Measurements from ENCODE around the gene FBXO28.

FBXO28 gene

GRCh38 chr1:224127925-224128819 lies 14.3 kb downstream of the FBXO28 start:
- H3K4me3 ChIP-seq (ENCODE audit: low read depth in 1 of 2, low read length in 2 of 2): no peak overlapping the region
- no peaks in the 10 kb centered on the region for H3K27me3 ChIP-seq (ENCODE audit: control insufficient read depth in 1 of 2, insufficient read depth in 2 of 2, low read length in 2 of 2)

GRCh38 chr1:224131253-224131652 lies 17.3 kb downstream of the FBXO28 start:
- Histone ChIP-seq H3K36me3 (ENCODE audit: insufficient read depth, low read length) (peaks cover 35% of the 10 kb centered on the region), H3K27me3 (ENCODE audit: control insufficient read depth in 1 of 2, insufficient read depth in 2 of 2, low read length in 2 of 2) (no peaks in the 10 kb centered on the region), H3K9ac (ENCODE audit: low read length) (no peak overlapping the region), H3K4me3 (ENCODE audit: low read depth in 1 of 2, low read length in 2 of 2) (no peak overlapping the region), H3K27ac (ENCODE audit: low read depth, low read length) (no peak overlapping the region), H3K9me3 (ENCODE audit: low read length) (no peaks in the 10 kb centered on the region), H3K4me1 (ENCODE audit: insufficient read depth, low read length) (no peaks in the 10 kb centered on the region)

More at GRCh38 chr1:224127925-224128819, 14.3 kb downstream of the FBXO28 start:
- Histone ChIP-seq H3K36me3 (ENCODE audit: insufficient read depth, low read length) (peaks cover 29% of the 10 kb centered on the region), H3K9ac (ENCODE audit: low read length) (no peak overlapping the region), H3K27ac (ENCODE audit: low read depth, low read length) (no peak overlapping the region), H3K9me3 (ENCODE audit: low read length) (no peaks in the 10 kb centered on the region), H3K4me1 (ENCODE audit: insufficient read depth, low read length) (peaks cover 7% of the 10 kb centered on the region)

- peaks cover 35% of the 10 kb centered on the region for H3K36me3 ChIP-seq (ENCODE audit: insufficient read depth, low read length)
- no peak overlapping the region for H3K27ac ChIP-seq (ENCODE audit: low read depth, low read length)
- H3K4me1 ChIP-seq (ENCODE audit: insufficient read depth, low read length): no peaks in the 10 kb centered on the region
- no peak overlapping the region for H3K9ac ChIP-seq (ENCODE audit: low read length)
- no peaks in the 10 kb centered on the region for H3K9me3 ChIP-seq (ENCODE audit: low read length)
- no peak overlapping the region for H3K4me3 ChIP-seq (ENCODE audit: low read depth in 1 of 2, low read length in 2 of 2)
- no peaks in the 10 kb centered on the region for H3K27me3 ChIP-seq (ENCODE audit: control insufficient read depth in 1 of 2, insufficient read depth in 2 of 2, low read length in 2 of 2)
Measured at GRCh38 chr1:224132901-224133300, 19.0 kb downstream of the FBXO28 start.

DNA sequence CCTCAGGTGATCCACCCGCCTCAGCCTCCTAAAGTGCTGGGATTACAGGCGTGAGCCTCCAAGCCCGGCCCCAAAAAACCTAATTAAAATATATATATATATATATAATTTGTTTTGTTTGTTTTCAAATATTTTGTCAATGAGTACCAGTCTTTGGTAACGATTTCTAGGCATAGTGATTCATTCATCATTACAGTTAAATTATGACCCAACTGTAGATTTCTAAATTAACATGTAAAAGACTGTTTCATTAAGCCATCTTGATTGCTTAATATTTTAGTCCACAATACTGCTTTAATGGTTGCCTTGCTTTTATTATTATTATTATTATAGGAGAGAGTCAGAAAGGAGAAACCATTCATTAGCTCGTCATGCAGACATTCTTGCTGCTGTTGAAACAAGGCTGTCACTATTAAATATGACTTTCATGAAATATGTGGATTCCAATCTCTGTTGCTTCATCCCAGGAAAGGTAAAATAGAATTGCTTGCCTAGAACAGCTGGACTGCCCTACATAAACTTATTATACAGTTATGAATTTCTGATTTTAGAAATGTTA lies 19.9 kb downstream of the FBXO28 start:
- no peaks in the 10 kb centered on the region for H3K4me1 ChIP-seq (ENCODE audit: insufficient read depth, low read length)
- no peaks in the 10 kb centered on the region for H3K27me3 ChIP-seq (ENCODE audit: control insufficient read depth in 1 of 2, insufficient read depth in 2 of 2, low read length in 2 of 2)
- H3K27ac ChIP-seq (ENCODE audit: low read depth, low read length): no peak overlapping the region
- H3K36me3 ChIP-seq (ENCODE audit: insufficient read depth, low read length): peaks cover 35% of the 10 kb centered on the region
- no peak overlapping the region for H3K9ac ChIP-seq (ENCODE audit: low read length)
- H3K4me3 ChIP-seq (ENCODE audit: low read depth in 1 of 2, low read length in 2 of 2): no peak overlapping the region
- no peaks in the 10 kb centered on the region for H3K9me3 ChIP-seq (ENCODE audit: low read length)

DNA sequence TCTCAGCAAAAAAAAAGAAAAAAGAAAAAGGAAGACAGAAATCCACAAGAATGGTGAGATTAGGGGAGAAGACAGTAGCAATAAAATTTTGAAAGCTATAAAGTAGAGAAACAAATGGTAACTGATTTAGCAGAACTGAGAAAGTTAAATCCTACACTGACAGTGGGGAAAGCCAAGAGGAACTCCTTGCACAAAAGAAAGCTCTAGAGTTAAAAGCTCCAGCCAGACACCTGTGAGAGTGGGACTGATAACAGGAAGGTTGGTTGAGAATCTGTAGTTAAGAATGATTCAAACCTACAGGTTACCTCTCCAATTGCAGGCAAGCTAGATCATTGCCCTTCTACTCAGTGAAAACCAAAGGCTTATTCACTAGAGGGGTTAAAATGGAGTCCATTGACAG lies 23.6 kb downstream of the FBXO28 start:
- H3K36me3 ChIP-seq (ENCODE audit: insufficient read depth, low read length): peaks cover 26% of the 10 kb centered on the region
- H3K9ac ChIP-seq (ENCODE audit: low read length): no peak overlapping the region
- no peak overlapping the region for H3K4me3 ChIP-seq (ENCODE audit: low read depth in 1 of 2, low read length in 2 of 2)
- H3K9me3 ChIP-seq (ENCODE audit: low read length): no peaks in the 10 kb centered on the region
- no peak overlapping the region for H3K27ac ChIP-seq (ENCODE audit: low read depth, low read length)
- H3K4me1 ChIP-seq (ENCODE audit: insufficient read depth, low read length): no peaks in the 10 kb centered on the region
- no peaks in the 10 kb centered on the region for H3K27me3 ChIP-seq (ENCODE audit: control insufficient read depth in 1 of 2, insufficient read depth in 2 of 2, low read length in 2 of 2)

- Histone ChIP-seq H3K36me3 (ENCODE audit: insufficient read depth, low read length) (peaks cover 19% of the 10 kb centered on the region), H3K27ac (ENCODE audit: low read depth, low read length) (no peak overlapping the region), H3K9me3 (ENCODE audit: low read length) (no peaks in the 10 kb centered on the region), H3K4me1 (ENCODE audit: insufficient read depth, low read length) (no peaks in the 10 kb centered on the region), H3K27me3 (ENCODE audit: control insufficient read depth in 1 of 2, insufficient read depth in 2 of 2, low read length in 2 of 2) (no peaks in the 10 kb centered on the region), H3K9ac (ENCODE audit: low read length) (no peak overlapping the region), H3K4me3 (ENCODE audit: low read depth in 1 of 2, low read length in 2 of 2) (no peak overlapping the region)
Measured at GRCh38 chr1:224138198-224138597, 24.3 kb downstream of the FBXO28 start.

GRCh38 chr1:224141693-224142092 lies 27.8 kb downstream of the FBXO28 start:
- H3K9me3 ChIP-seq (ENCODE audit: low read length): no peaks in the 10 kb centered on the region

GRCh38 chr1:224149709-224150108 lies 35.8 kb downstream of the FBXO28 start:
- no peak overlapping the region for H3K27ac ChIP-seq (ENCODE audit: low read depth, low read length)

More at GRCh38 chr1:224141693-224142092, 27.8 kb downstream of the FBXO28 start:
- Histone ChIP-seq H3K36me3 (ENCODE audit: insufficient read depth, low read length) (peaks cover 13% of the 10 kb centered on the region), H3K4me3 (ENCODE audit: low read depth in 1 of 2, low read length in 2 of 2) (no peak overlapping the region), H3K27me3 (ENCODE audit: control insufficient read depth in 1 of 2, insufficient read depth in 2 of 2, low read length in 2 of 2) (no peaks in the 10 kb centered on the region), H3K9ac (ENCODE audit: low read length) (no peak overlapping the region), H3K27ac (ENCODE audit: low read depth, low read length) (no peak overlapping the region), H3K4me1 (ENCODE audit: insufficient read depth, low read length) (no peaks in the 10 kb centered on the region)

GRCh38 chr1:224151117-224151516 lies 37.2 kb downstream of the FBXO28 start:
- Histone ChIP-seq H3K36me3 (ENCODE audit: insufficient read depth, low read length) (peaks cover 11% of the 10 kb centered on the region), H3K9me3 (ENCODE audit: low read length) (no peaks in the 10 kb centered on the region), H3K9ac (ENCODE audit: low read length) (no peak overlapping the region), H3K27me3 (ENCODE audit: control insufficient read depth in 1 of 2, insufficient read depth in 2 of 2, low read length in 2 of 2) (no peaks in the 10 kb centered on the region), H3K4me1 (ENCODE audit: insufficient read depth, low read length) (no peaks in the 10 kb centered on the region), H3K27ac (ENCODE audit: low read depth, low read length) (no peak overlapping the region), H3K4me3 (ENCODE audit: low read depth in 1 of 2, low read length in 2 of 2) (no peak overlapping the region)

More at GRCh38 chr1:224149709-224150108, 35.8 kb downstream of the FBXO28 start:
- Histone ChIP-seq H3K9me3 (ENCODE audit: low read length) (no peaks in the 10 kb centered on the region), H3K9ac (ENCODE audit: low read length) (no peak overlapping the region), H3K4me1 (ENCODE audit: insufficient read depth, low read length) (no peaks in the 10 kb centered on the region), H3K36me3 (ENCODE audit: insufficient read depth, low read length) (peaks cover 5% of the 10 kb centered on the region), H3K27me3 (ENCODE audit: control insufficient read depth in 1 of 2, insufficient read depth in 2 of 2, low read length in 2 of 2) (no peaks in the 10 kb centered on the region), H3K4me3 (ENCODE audit: low read depth in 1 of 2, low read length in 2 of 2) (no peak overlapping the region)

- Histone ChIP-seq H3K27ac (ENCODE audit: low read depth, low read length) (no peak overlapping the region), H3K9ac (ENCODE audit: low read length) (no peak overlapping the region), H3K4me1 (ENCODE audit: insufficient read depth, low read length) (no peaks in the 10 kb centered on the region), H3K4me3 (ENCODE audit: low read depth in 1 of 2, low read length in 2 of 2) (no peak overlapping the region), H3K9me3 (ENCODE audit: low read length) (no peaks in the 10 kb centered on the region), H3K27me3 (ENCODE audit: control insufficient read depth in 1 of 2, insufficient read depth in 2 of 2, low read length in 2 of 2) (no peaks in the 10 kb centered on the region), H3K36me3 (ENCODE audit: insufficient read depth, low read length) (peaks cover 33% of the 10 kb centered on the region)
Measured at GRCh38 chr1:224157316-224157715, 43.4 kb downstream of the FBXO28 start.

DNA sequence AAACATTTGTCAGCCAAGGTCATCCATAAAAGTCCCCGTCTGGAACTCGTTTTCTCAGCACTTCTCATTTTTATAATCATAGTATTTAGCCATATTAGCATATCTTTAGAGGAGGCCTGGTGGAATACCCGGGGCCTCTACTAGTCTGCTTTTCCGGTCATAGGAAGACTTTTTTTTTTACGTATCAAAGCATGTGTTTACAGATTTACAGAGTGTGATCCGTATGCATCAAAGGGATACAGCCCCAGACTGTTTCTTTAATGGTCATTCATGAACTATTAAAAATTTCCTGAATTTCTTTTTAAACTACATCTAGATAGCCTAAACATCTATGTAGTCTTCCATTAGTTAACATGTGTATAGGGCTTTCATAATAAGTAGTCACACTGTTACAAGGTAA lies 45.6 kb downstream of the FBXO28 start:
- H3K4me3 ChIP-seq (ENCODE audit: low read depth in 1 of 2, low read length in 2 of 2): no peak overlapping the region
- no peaks in the 10 kb centered on the region for H3K27me3 ChIP-seq (ENCODE audit: control insufficient read depth in 1 of 2, insufficient read depth in 2 of 2, low read length in 2 of 2)
- H3K36me3 ChIP-seq (ENCODE audit: insufficient read depth, low read length): peaks cover 33% of the 10 kb centered on the region
- no peak overlapping the region for H3K27ac ChIP-seq (ENCODE audit: low read depth, low read length)
- no peaks in the 10 kb centered on the region for H3K4me1 ChIP-seq (ENCODE audit: insufficient read depth, low read length)
- H3K9me3 ChIP-seq (ENCODE audit: low read length): no peaks in the 10 kb centered on the region
- no peak overlapping the region for H3K9ac ChIP-seq (ENCODE audit: low read length)
